H1 (cell line): ENCODE data around the gene SEPTIN5. TPM values are rescaled to one million over a fixed set of nuclear protein-coding genes. Genes with fewer than 3 reads are reported as not detected.

ENCODE experiments used
- CTCF ChIA-PET: fragments of 300-600 bp; sonication (Branson Sonifier 250); formaldehyde crosslinking; loops from one replicate; lab custom pipeline; 2021; ENCODE audit not compliant: partially characterized antibody; lab: Charles Lee
- POLR2A ChIA-PET: fragments of 300-600 bp; sonication (Branson Sonifier 250); formaldehyde crosslinking; loops from one replicate; lab custom pipeline; 2021; ENCODE audit warnings: inconsistent platforms; ENCODE audit not compliant: partially characterized antibody; lab: Charles Lee
- DNase-seq, 2 experiments: peaks; one replicate each; pipeline versions ENCODE4 v3.0.0 to v3.0.0-alpha.2; 2010 to 2022; ENCODE audit warnings: low spot score in 2 of 2, low read depth in 1 of 2, mixed read lengths in 1 of 2
- FAIRE-seq: peaks from 2 replicates; lab custom pipeline; 2011; peaks lifted over from hg19 to GRCh38; lab: Jason Lieb, UNC
- H2AFZ ChIP-seq: 2 replicates; pipeline ENCODE4 v1.8.1; 2012; ENCODE audit warnings: low read length, inconsistent platforms
- H2AK5ac ChIP-seq: 2 replicates; pipeline ENCODE4 v1.6.1; 2013; ENCODE audit warnings: low read depth, low read length
- H2BK120ac ChIP-seq: replicated peaks from 2 replicates; pipeline ENCODE3; 2013; ENCODE audit warnings: low read depth, low read length, inconsistent platforms
- H2BK12ac ChIP-seq: 2 replicates; pipeline ENCODE4 v1.6.1; 2013; ENCODE audit warnings: low read depth, low read length
- H2BK15ac ChIP-seq: 2 replicates; pipeline ENCODE4 v1.6.1; 2013; ENCODE audit warnings: low read length
- H2BK20ac ChIP-seq: 2 replicates; pipeline ENCODE4 v1.6.1; 2013; ENCODE audit warnings: low read length
- H2BK5ac ChIP-seq: 2 replicates; pipeline ENCODE4 v1.6.1; 2013; ENCODE audit warnings: low read depth, low read length
- H3K14ac ChIP-seq: 2 replicates; pipeline ENCODE4 v1.6.1; 2013; ENCODE audit warnings: inconsistent platforms; ENCODE audit not compliant: insufficient read length
- H3K18ac ChIP-seq: 2 replicates; pipeline ENCODE4 v1.6.1; 2013; ENCODE audit warnings: low read length; ENCODE audit errors: extremely low read depth
- H3K23ac ChIP-seq: 2 replicates; pipeline ENCODE4 v1.6.1; 2013; ENCODE audit warnings: inconsistent platforms; ENCODE audit not compliant: insufficient read length
- H3K23me2 ChIP-seq: 2 replicates; pipeline ENCODE4 v1.6.1; 2013; ENCODE audit warnings: low read depth, low read length
- H3K27ac ChIP-seq: 2 replicates; pipeline ENCODE4 v1.6.1; 2011; ENCODE audit warnings: low read depth, low read length, inconsistent platforms
- H3K27me3 ChIP-seq, 4 experiments: replicated peaks in 1 of 4; 1 replicate in 1 of 4; 2 replicates in 3 of 4; pipeline versions ENCODE4 v1.6.1 to v1.8.1; 2011 to 2013; ENCODE audit warnings: low read length in 3 of 4, mild to moderate bottlenecking in 3 of 4, inconsistent platforms in 2 of 4, mixed read lengths in 2 of 4, moderate library complexity in 1 of 4; ENCODE audit not compliant: control insufficient read depth in 3 of 4, insufficient read depth in 3 of 4; ENCODE audit errors: extremely low read depth in 1 of 4
- H3K36me3 ChIP-seq, 4 experiments: 2 replicates each; pipeline versions ENCODE4 v1.6.1 to v1.8.1; 2011 to 2013; ENCODE audit warnings: mild to moderate bottlenecking in 4 of 4, low read length in 3 of 4, moderate library complexity in 2 of 4, control low read depth in 1 of 4, inconsistent platforms in 1 of 4; ENCODE audit not compliant: insufficient read depth in 4 of 4, control insufficient read depth in 2 of 4
- H3K4ac ChIP-seq: replicated peaks from 2 replicates; pipeline ENCODE3; 2013; ENCODE audit warnings: low read length, low read depth, mixed read lengths, inconsistent platforms; ENCODE audit not compliant: insufficient read length
- H3K4me1 ChIP-seq, 4 experiments: replicated peaks in 1 of 4; 1 replicate in 1 of 4; 2 replicates in 3 of 4; pipeline versions ENCODE4 v1.6.1 to v1.8.1; 2011 to 2013; ENCODE audit warnings: low read length in 3 of 4, inconsistent platforms in 2 of 4, mixed read lengths in 1 of 4; ENCODE audit not compliant: insufficient read depth in 4 of 4, control insufficient read depth in 3 of 4
- H3K4me2 ChIP-seq, 2 experiments: 2 replicates each; pipeline versions ENCODE4 v1.6.1 to v1.8.1; 2011 to 2013; ENCODE audit warnings: low read depth in 2 of 2, low read length in 2 of 2, control low read depth in 1 of 2, inconsistent platforms in 1 of 2, mild to moderate bottlenecking in 1 of 2; ENCODE audit not compliant: insufficient read depth in 1 of 2
- H3K4me3 ChIP-seq, 4 experiments: fragments of 200-600, 300-600 bp in 1 of 4; sonication (generic), shearing (Covaris generic), sonication (Bioruptor Twin) in 1 of 4; 2 replicates each; pipeline versions ENCODE4 v1.5.1 to v1.8.1; 2011 to 2016; ENCODE audit warnings: low read length in 4 of 4, low read depth in 3 of 4, control low read depth in 2 of 4, inconsistent platforms in 2 of 4, mild to moderate bottlenecking in 2 of 4, mixed read lengths in 1 of 4, moderate library complexity in 1 of 4; ENCODE audit not compliant: insufficient read depth in 2 of 4; ENCODE audit errors: extremely low read depth in 1 of 4
- H3K56ac ChIP-seq: replicated peaks from 2 replicates; pipeline ENCODE3; 2013; ENCODE audit warnings: low read depth, mild to moderate bottlenecking, mixed read lengths, low read length, inconsistent platforms; ENCODE audit not compliant: insufficient read length
- H3K79me1 ChIP-seq: 2 replicates; pipeline ENCODE4 v1.6.1; 2013; ENCODE audit warnings: low read depth, low read length, control low read depth
- H3K79me2 ChIP-seq, 2 experiments: 2 replicates each; pipeline versions ENCODE4 v1.6.1 to v1.8.1; 2012 to 2013; ENCODE audit warnings: low read length in 2 of 2, mild to moderate bottlenecking in 2 of 2, inconsistent platforms in 1 of 2; ENCODE audit not compliant: insufficient read depth in 2 of 2, control insufficient read depth in 1 of 2
- H3K9ac ChIP-seq, 4 experiments: replicated peaks in 1 of 4; 1 replicate in 1 of 4; 2 replicates in 3 of 4; pipeline versions ENCODE4 v1.6.1 to v1.8.1; 2011 to 2013; ENCODE audit warnings: low read depth in 3 of 4, low read length in 3 of 4, control low read depth in 2 of 4, mild to moderate bottlenecking in 2 of 4, moderate library complexity in 2 of 4, inconsistent platforms in 1 of 4; ENCODE audit errors: extremely low read depth in 1 of 4
- H3K9me3 ChIP-seq, 2 experiments: 2 replicates each; pipeline versions ENCODE4 v1.6.1 to v1.8.1; 2012 to 2013; ENCODE audit warnings: mild to moderate bottlenecking in 2 of 2, moderate library complexity in 2 of 2, control low read depth in 1 of 2, inconsistent platforms in 1 of 2, low read depth in 1 of 2, low read length in 1 of 2, mixed read lengths in 1 of 2; ENCODE audit not compliant: insufficient read depth in 2 of 2
- H4K20me1 ChIP-seq, 2 experiments: replicated peaks in 1 of 2; 2 replicates each; pipeline versions ENCODE3 to v1.8.1; 2011 to 2013; ENCODE audit warnings: inconsistent platforms in 2 of 2, low read length in 2 of 2, mild to moderate bottlenecking in 1 of 2; ENCODE audit not compliant: insufficient read depth in 2 of 2, control insufficient read depth in 1 of 2
- H4K5ac ChIP-seq: 2 replicates; pipeline ENCODE4 v1.6.1; 2013; ENCODE audit warnings: low read length, low read depth, mixed read lengths, inconsistent platforms; ENCODE audit not compliant: insufficient read length
- H4K8ac ChIP-seq: 2 replicates; pipeline ENCODE4 v1.8.0; 2013; ENCODE audit warnings: mild to moderate bottlenecking, moderate library complexity, low read length, inconsistent platforms; ENCODE audit not compliant: insufficient read depth; ENCODE audit errors: extremely low read depth
- H4K91ac ChIP-seq: replicated peaks from 2 replicates; pipeline ENCODE3; 2013; ENCODE audit warnings: low read length, mixed read lengths, inconsistent platforms; ENCODE audit not compliant: insufficient read length
- BACH1 ChIP-seq: IDR thresholded peaks from 2 replicates; pipeline ENCODE4 v1.6.1; 2012; ENCODE audit warnings: low read length, improper control_type of control experiment
- EGR1 ChIP-seq: IDR thresholded peaks from 2 replicates; pipeline ENCODE4 v1.6.1; 2011; ENCODE audit warnings: low read depth, low read length, borderline replicate concordance
- EP300 ChIP-seq, 2 experiments: IDR thresholded peaks; 1 replicate in 1 of 2; 2 replicates in 1 of 2; pipeline ENCODE4 v1.6.1; 2011 to 2012; ENCODE audit warnings: low read depth in 2 of 2, low read length in 2 of 2, mild to moderate bottlenecking in 2 of 2, borderline replicate concordance in 1 of 2, inconsistent platforms in 1 of 2, moderate library complexity in 1 of 2
- EZH2 ChIP-seq: fragments of 200-600 bp; sonication (generic); IDR thresholded peaks from 2 replicates; pipeline ENCODE4 v1.7.1; 2012; ENCODE audit warnings: low read depth, mild to moderate bottlenecking, moderate library complexity, low read length, inconsistent platforms; ENCODE audit not compliant: severe bottlenecking
- PHF8 ChIP-seq: fragments of 200-600 bp; sonication (generic); conservative IDR thresholded peaks from 2 replicates; pipeline ENCODE4 v1.7.1; 2012; ENCODE audit warnings: low read depth, mild to moderate bottlenecking, inconsistent platforms, low read length, moderate library complexity
- RAD21 ChIP-seq, 2 experiments: IDR thresholded peaks in 1 of 2; conservative IDR thresholded peaks in 1 of 2; 2 replicates each; pipeline ENCODE4 v1.6.1; 2011; ENCODE audit warnings: low read depth in 2 of 2, low read length in 2 of 2, improper control_type of control experiment in 1 of 2, inconsistent platforms in 1 of 2, mild to moderate bottlenecking in 1 of 2, moderate library complexity in 1 of 2
- WGBS, 2 experiments: shearing (Covaris generic) in 1 of 2; methylation state at CpG; one replicate each; pipeline versions ENCODE4 v1.1.6 to v1.1.7; 2013 to 2015; ENCODE audit warnings: low lambda C conversion rate in 2 of 2, mixed read lengths in 2 of 2, inconsistent platforms in 1 of 2, low coverage in 1 of 2, missing lambda C conversion rate in 1 of 2; ENCODE audit not compliant: insufficient replicate concordance in 2 of 2, insufficient coverage in 1 of 2, insufficient read length in 1 of 2; ENCODE audit errors: extremely low coverage in 1 of 2, missing lambda C conversion rate in 1 of 2; 5-methylcytosine and 5-hydroxymethylcytosine counted together
- polyA plus RNA-seq, 7 experiments: library from polyadenylated mRNA; depleted of rRNA in 3 of 7; stranded (reverse) in 5 of 7; unstranded in 2 of 7; fragments of >200 nt in 5 of 7; fragments of 200-250 nt in 2 of 7; gene quantifications; 1 replicate in 5 of 7; 2 replicates in 1 of 7; 4 replicates in 1 of 7; pipeline versions ENCODE4 v1.2.1 to v1.2.3, GENCODE V29; 2011 to 2013; ENCODE audit warnings: missing spikeins in 2 of 7, mixed read lengths in 2 of 7
- total RNA-seq: library from RNA; stranded (reverse); fragmentation: NEBNext Ultra II Directional; extraction: Animal tissue kit (Norgen Biotek cat#: 25700); gene quantifications from 2 replicates; pipeline ENCODE4 v1.2.1, GENCODE V29; 2021
- TF ChIP-seq, protein P1 (sequence below): IDR thresholded peaks from 2 replicates; pipeline ENCODE4 v1.6.1; 2012; ENCODE audit warnings: inconsistent platforms
- TF ChIP-seq, protein P2 (sequence below): IDR thresholded peaks from 2 replicates; pipeline ENCODE4 v1.6.1; 2012; ENCODE audit warnings: inconsistent platforms

Gene SEPTIN5
- total and polyA plus RNA-seq, 2 of the 8 experiments (the other 6 are each of a cell fraction or from before 2014, with no cell fraction given): 6.0 to 8.6 TPM

DNA sequence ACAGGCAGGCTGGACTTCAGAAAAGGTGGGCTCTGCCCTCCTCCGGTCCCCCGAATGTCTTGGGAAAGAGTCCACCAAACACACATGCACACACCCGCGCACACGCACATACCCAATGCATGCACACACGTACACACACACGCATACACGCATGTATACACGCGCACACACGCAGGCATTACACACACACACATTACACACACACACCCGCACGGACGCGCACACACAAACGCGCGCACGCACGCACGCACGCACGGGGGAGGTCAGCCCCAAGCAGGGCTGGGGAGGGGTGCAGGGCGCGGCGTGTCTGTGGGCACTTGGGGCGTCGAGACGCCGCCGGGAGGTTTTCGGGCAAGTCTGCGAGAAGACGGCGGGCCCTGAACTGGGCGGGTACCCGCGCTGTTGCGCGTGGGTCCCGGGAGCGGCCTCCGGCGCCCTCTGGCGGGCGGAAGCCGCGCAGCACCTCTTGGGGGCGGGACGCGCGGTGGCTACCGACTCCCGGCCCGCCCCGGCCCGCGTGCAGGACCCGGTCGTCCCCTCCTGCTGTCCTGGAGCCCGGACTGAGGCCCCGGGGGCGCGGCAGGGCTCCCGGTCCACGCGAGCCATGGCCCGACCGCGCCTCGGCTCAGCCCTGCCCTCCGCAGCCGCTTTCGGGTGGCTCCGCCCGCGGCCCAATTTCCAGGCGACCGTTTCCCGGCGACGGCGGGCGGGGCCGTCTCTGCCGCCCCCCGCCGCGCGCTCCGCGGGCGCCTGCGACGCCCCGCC lies 3.6 kb downstream of the SEPTIN5 start:
- Histone ChIP-seq H4K8ac (peak overlapping the region; percentile 53; the same call in 1 of the 2 replicates), H2BK5ac (peak overlapping the region; percentile 36; the same call in 1 of the 2 replicates), H3K18ac (peak overlapping the region; percentile 60; the same call in 1 of the 2 replicates), H3K9me3 (no peaks in the 10 kb centered on the region; a peak in 1 of 4 replicates), H4K91ac (peak overlapping the region; percentile 99), H2BK12ac (peak overlapping the region; percentile 56; the same call in 1 of the 2 replicates), H3K56ac (peak overlapping the region; percentile 25), H3K9ac (no peak overlapping the region), H3K79me1 (no peaks in the 10 kb centered on the region; the same call in 1 of the 2 replicates), H3K36me3 (peaks cover 0 to 5% (median 0%) of the 10 kb centered on the region in 4 experiments; a peak in 1 of 8 replicates), H2BK15ac (0 out of 2 replicates have a peak overlapping the region, but pooled peaks have one; percentile 89), H3K27me3 (peaks cover 47 to 96% (median 80%) of the 10 kb centered on the region in 4 experiments), H3K4ac (peak overlapping the region; percentile 95), H4K20me1 (peaks cover 12 to 23% of the 10 kb centered on the region in 2 experiments), H3K27ac (no peak overlapping the region), H3K4me3 (peak overlapping the region; percentile 0 to 65 (median 36); a peak in 6 of 8 replicates), H3K4me2 (peak overlapping the region; percentile 62 to 89; a peak in 3 of 4 replicates), H3K79me2 (no peaks in the 10 kb centered on the region), H3K14ac (no peak overlapping the region), H2AFZ (no peak overlapping the region), H3K23me2 (peaks cover 21% of the 10 kb centered on the region; the same call in 1 of the 2 replicates), H3K23ac (no peak overlapping the region), H3K4me1 (peaks cover 0 to 30% (median 18%) of the 10 kb centered on the region in 4 experiments; a peak in 5 of 7 replicates), H2BK120ac (no peak overlapping the region), H4K5ac (no peak overlapping the region), H2AK5ac (peak overlapping the region; percentile 57; the same call in 1 of the 2 replicates), H2BK20ac (no peak overlapping the region)
- ChIA-PET POLR2A (interaction anchor here (2.4 kb wide), 1 partner anchor 38 kb away, joined by 7 read pairs; no protein-coding TSS in a partner anchor), CTCF (interaction anchor here (1.2 to 3.8 kb wide), 6 partner anchors 13 to 192 kb away, joined by 3 to 30 read pairs (median 7); no protein-coding TSS in a partner anchor)
- 34% methylated on average over 58 of the region's 96 CpGs; no CpG with 5 or more reads in 1 of the 2 experiments for WGBS, 2 experiments
- FAIRE-seq (no peak), DNase-seq (peak in 1 of 2 experiments; percentile 92)
- TF ChIP-seq EZH2: no peak
- TF ChIP-seq RAD21 (IDR thresholded peaks at IDR 0.05 in 1 of 2, conservative IDR thresholded peaks at IDR 0.05 in 1 of 2; ENCODE audit: low read depth in 2 of 2, low read length in 2 of 2): peak; percentile 66 to 84
- TF ChIP-seq, protein P1, sequence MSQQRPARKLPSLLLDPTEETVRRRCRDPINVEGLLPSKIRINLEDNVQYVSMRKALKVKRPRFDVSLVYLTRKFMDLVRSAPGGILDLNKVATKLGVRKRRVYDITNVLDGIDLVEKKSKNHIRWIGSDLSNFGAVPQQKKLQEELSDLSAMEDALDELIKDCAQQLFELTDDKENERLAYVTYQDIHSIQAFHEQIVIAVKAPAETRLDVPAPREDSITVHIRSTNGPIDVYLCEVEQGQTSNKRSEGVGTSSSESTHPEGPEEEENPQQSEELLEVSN: peak; percentile 44; the same call in 1 of the 2 replicates
- TF ChIP-seq BACH1: peak; percentile 72
- TF ChIP-seq EP300 (IDR thresholded peaks at IDR 0.05; ENCODE audit: borderline replicate concordance in 1 of 2, low read depth in 2 of 2, low read length in 2 of 2): no peak
- TF ChIP-seq PHF8: no peak
- no peak for TF ChIP-seq EGR1
- TF ChIP-seq, protein P2, sequence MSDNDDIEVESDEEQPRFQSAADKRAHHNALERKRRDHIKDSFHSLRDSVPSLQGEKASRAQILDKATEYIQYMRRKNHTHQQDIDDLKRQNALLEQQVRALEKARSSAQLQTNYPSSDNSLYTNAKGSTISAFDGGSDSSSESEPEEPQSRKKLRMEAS: peak; percentile 42
